HG02623 (cell line): ENCODE results near the gene RBCK1.
A peak's percentile ranks its signal among the peaks of the same experiment; 100 is the strongest.
"Not testable (repeated sequence)": the region's sequence is repeated elsewhere in the genome, so short reads cannot be mapped to it uniquely, and the experiment has no call there.

Experiments
- ATAC-seq: cut with Tn5 transposase; IDR thresholded peaks from one replicate; pipeline ENCODE4 v1.9.1; 2021; ENCODE audit warnings: moderate library complexity; ENCODE audit not compliant: unreplicated experiment

Gene RBCK1

DNA sequence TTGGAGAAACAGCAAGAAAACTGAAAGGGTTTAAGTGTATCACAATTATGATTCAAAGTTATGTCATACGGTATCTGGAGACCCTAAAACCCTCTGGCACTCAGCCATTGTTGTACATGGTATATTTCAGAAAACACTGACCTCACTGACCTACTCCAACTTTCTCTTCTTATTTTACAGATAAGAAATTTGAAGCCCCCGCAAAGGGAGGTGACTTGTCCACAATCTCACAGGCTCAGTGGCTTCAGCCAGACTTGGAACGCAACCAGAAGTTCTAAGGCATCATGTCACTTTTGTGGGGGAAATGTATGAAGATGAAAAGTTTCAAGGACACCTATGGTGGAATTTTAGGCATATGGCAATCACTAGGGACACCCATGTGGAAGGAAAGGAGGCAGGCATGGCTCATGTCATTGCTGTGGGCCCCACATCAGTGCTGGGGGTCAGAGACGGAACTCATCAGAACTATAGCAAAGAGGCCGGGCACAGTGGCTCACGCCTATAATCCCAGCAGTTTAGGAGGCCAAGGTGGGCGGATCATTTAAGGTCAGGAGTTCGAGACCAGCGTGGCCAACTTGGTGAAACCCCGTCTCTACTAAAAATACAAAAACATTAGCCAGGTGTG, 32.7 kb upstream of the RBCK1 start:
- ATAC-seq: no peak

DNA sequence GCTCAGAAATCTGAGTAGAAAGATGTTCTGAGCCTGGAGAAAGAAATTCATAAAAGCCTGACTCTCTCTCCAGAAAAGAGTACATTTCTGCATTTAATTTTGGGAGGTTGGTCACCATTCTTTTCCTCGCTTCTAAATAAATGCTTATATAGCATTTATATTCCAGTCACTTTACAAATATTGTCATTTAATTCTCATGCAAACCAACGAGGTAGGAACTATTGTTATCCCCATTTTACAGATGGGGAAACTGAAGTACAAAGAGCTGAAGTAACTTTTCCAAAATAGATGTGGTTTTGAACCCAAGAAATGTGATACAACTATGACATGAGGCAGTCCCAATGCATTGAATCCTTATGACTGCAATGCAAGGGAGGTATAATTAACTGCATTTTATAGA, 32.0 kb upstream of the RBCK1 start:
- ATAC-seq: no peak

DNA sequence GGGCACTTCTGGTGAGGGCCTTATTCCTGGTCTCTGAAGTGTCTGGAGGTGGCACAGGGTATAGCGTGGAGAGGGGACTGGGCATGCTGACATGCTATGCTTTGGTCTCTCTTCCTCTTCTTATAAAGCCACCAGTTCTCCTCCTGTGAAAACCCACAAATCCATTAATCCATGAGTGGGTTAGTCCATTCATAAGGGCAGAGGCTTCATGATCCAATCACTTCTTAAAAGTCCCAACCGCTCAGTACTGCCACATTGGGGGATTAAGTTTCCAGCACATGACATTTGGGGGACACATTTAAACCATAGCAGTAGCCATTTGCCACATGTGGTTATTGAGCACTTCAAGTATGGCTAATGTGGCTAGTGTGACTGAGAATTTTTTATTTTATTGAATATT, 31.3 kb upstream of the RBCK1 start:
- ATAC-seq: no peak

DNA sequence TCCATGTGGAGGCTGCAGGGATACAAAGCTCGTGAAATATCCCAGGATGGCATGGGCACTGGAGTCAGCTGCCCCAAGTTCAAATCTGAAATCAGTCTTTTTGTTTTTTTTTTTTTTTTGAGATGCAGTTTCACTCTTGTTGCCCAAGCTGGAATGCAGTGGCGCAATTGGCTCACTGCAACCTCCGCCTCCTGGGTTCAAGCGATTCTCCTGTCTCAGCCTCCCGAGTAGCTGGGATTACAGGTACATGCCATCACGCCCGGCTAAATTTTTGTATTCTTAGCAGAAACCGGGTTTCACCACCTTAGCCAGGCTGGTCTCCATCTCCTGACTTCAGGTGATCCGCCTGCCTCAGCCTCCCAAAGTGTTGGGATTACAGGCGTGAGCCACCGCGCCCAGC, 30.5 kb upstream of the RBCK1 start:
- not testable (repeated sequence) for ATAC-seq

DNA sequence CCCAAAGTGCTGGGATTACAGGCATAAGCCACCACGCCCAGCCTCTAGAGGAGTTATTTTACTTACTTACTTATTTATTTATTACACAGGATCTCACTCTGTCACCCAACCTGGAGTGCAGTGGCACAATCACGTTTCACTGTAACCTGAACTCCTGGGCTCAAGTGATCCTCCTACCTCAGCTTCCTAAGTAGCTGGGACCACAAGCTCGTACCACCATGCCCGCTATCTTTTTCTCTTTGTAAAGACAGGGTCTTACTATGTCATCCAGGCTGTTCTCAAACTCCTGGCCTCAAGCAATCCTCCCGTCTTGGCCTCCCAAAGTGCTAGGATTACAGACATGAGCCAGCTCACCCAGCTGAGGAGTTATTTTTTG, 29.1 kb upstream of the RBCK1 start:
- no peak for ATAC-seq

DNA sequence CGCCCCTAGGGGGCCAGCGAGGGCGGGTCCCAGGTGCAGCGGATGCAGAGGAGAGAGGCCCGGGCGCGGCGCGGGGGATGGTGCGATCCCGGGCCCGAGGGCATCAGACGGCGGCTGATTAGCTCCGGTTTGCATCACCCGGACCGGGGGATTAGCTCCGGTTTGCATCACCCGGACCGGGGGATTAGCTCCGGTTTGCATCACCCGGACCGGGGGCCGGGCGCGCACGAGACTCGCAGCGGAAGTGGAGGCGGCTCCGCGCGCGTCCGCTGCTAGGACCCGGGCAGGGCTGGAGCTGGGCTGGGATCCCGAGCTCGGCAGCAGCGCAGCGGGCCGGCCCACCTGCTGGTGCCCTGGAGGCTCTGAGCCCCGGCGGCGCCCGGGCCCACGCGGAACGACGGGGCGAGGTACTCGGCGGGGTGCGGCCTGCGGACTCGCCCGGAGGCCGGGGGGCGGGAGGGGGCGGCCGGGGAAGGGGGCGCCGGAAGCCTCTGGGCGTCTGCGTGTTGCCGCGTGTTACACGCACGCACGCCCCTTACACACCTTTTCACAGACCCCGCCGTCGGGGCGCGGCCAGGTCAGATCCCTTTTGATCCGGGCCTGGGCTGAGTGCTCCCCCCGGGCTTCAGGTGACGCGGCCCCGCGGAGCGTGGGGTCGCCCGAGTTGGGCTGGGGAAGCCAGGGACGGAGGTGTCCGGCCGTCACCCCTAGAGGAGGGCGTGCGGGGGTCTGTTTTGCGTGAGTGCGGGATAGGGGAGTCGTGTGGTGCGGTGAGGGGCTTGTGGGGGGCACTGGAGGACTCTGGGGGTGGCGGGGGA, 27.1 kb upstream of the RBCK1 start:
- ATAC-seq: peak; percentile 58

DNA sequence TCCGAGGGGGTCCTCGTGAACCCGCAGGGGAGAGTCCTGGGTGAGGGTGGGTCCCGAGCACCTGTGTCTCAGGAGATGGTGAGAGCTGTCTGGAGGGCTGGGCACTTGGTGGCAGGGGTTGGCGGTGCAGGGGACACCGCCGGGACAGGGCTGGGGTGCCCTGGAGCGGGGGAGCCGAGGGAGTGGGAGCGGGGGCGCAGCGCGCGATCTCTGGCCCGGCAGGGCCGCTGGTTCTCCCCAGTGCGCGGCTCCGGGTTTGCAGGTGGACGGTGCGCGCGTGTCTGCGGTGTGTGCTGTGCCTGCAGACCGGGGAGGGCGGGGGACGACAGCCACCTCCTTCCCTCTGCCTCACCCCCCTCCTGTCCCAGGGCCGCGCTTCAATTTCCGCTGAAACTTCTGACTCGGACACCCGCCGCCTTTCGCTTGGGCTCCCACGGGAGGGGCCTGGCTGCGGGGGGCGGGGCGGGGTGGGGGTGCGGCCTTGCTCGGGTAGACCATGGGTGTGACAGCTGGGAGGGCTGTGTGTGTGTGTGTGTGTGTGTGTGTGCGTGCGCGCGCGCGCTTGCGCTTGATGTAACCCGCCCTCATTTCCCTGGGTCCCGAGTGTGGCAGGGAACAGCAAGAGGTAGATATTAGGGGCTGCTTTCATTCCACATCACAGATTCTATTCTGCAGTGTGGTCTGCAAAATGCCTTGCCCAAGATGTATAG, 26.4 kb upstream of the RBCK1 start:
- peak; percentile 56 for ATAC-seq

DNA sequence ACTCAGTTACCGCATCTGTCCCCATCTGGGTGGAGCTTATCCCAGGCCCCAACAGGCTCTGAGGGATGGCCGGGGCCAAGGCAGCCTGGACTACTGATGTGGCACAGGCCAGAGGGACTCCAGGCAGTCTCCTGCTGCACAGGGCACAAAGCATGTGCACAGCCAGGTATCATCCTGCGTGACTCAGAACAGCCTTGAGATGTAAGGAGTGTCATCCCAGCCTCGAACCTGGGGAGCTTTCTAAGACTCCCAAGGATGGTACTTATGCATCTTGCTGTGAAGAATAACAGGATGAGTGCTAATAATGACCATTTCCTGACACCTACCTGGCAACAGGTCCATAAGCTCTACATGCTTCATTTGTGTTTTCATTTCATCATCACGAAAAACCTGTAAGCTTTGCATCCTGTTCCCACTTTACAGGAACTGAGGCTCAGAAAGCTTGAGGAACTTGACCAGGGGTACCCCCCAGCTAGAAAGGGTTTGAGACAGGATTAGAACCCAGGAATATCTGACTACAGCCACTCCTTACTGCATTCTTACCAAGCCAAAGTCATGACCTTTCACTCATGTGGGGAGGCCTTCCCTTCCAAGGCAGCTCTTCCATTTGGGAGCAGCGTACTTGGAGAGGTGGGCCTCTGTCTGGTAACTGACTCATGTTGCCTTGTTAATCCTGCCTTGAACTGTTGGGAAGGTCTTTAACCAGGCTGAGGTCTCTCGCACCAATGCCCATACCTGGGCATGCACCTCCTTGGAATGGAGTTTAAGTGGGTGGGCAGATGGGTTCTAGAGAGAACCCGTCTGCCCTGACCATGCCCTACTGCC, 25.6 kb upstream of the RBCK1 start:
- no peak for ATAC-seq

DNA sequence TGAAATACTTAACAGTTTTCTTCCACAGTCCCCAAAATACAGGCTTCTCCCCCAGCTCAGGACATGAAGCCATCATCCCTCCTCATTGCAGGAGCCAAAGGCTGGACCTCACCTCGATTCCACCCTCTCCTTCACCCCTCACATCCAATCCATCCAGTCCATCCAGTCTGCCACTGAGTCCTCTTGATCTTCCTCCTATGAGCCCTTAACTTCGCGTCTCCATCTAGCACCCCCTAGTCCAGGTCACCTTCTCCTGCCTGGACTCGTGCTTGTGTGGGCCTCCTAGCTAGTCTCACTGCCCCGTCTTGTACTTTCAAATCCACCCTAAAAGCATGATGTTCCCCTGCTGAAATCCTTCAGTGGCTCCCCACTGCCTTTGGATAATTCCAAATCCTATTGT, 24.2 kb upstream of the RBCK1 start:
- ATAC-seq: no peak

DNA sequence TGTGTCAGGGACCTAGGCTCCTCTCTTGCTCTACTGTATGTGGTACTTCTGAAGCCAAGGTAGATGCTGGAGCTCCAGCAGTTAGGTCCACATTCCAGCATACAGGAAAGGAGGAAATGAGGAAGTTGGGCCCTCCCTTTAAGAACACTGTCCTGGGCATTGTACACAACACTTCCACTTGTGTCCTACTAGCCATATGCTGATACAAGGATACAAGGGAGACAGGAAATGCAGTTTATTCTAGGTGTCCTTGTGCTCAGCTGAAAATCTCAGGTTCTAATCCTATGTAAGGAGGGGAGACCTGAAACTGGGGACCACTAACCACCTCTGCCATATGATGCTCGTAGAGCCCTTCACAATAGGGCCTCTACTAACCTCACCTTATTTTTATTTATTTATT, 23.4 kb upstream of the RBCK1 start:
- ATAC-seq: no peak

DNA sequence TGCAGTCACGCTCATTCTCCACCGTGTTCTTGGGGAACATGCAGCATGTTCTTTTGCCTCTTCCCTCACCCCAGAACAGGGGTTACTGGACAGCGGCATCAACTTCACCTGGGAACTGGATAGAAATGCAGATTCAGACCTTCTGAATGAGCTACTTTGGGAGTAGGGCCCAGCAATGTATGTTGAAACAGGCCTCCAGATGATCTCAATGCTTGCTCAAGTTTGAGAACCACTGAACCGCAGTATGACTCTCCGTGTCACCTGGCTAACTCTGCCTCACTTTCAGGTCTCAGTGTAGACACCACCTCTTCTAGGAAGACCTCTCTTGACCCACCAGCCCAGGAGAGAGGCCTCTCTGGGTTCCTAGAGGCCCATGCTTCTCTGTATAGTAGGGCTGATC, 22.7 kb upstream of the RBCK1 start:
- ATAC-seq: no peak

DNA sequence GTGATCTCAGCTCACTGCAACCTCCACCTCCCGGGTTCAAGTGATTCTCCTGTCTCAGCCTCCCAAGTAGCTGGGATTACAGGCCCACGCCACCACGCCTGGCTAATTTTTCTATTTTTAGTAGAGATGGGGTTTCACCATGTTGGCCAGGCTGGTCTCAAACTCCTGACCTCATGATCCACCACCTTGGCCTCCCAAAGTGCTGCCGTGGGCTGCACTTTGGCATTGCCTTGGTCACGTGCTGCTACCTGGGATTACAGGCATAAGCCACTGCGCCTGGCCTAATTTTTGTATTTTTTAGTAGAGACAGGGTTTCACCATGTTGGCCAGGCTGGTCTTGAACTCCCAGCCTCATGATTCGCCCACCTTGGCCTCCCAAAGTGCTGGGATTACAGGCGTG, 21.5 kb upstream of the RBCK1 start:
- not testable (repeated sequence) for ATAC-seq

DNA sequence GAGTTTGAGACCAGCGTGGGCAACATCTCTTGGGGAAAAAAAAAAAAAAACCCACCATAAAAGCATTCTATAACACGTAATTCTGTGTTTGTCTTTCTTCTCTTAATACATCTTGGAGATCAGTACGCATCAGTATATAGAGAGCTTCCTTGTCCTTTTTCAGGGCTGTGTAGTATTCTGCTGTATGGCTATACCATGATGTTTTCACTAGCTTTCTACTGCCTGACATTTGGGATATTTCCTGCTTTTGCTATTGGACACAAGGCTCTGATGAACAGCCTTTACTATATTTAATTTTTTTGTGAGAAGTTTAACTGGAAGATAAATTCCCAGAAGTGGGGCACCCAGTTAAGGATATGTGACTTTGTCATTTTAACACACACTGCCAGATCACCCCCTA, 20.6 kb upstream of the RBCK1 start:
- ATAC-seq: no peak

DNA sequence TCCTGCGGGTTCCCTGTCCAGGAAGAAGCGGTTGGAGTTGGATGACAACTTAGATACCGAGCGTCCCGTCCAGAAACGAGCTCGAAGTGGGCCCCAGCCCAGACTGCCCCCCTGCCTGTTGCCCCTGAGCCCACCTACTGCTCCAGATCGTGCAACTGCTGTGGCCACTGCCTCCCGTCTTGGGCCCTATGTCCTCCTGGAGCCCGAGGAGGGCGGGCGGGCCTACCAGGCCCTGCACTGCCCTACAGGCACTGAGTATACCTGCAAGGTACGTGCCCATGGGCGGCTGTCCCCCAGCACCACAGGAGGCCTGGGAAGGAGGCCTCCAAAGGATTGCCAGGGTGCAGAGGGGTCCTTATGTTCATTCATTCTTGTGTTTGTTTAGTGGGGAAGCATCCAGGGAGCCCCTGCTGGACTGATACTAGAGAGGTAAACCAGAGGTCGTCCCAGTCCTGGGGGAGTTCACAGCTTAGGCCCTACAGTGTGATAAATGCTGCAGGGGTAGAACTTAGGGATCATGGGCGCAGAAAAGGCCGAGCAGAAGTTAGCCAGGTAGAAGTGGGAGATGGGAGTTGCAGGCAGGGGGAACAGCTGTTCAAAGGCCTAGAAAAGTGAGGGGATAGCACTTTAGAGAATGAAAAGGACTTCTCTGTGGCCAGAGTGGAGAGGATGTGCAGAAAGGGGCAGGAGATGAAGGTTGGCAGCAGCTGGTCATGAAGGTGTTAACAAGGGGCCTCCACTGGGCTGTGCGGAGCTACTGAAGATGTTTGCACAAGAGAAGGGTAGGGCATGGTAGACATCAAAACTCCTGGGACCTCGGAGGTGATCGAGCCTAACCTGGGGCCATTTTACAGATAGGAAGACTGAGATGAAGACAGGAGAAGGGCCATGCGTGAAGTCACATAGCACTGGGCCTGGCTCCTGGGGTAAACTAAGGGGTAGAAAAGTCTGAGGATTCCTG, 19.8 kb upstream of the RBCK1 start:
- no peak for ATAC-seq

DNA sequence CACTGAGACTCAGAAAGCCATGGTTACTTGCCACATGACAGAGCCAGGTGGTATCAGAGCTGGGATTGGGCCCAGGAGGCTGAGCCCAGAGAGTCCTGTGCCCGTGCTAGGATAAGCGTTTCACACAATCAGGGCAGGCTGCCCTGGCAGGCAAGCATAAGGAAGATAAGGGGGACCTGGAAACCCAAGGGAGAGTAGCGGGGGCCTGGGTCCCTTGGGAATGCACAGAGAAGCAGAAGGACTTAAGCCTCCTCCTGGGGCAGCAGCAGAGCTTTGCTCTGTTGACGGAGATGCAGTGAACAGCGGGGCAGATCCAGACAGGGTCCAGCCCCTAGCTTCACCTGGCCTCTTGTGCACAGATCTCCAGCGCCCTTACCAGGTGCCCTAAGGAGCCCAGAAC, 18.9 kb upstream of the RBCK1 start:
- no peak for ATAC-seq

DNA sequence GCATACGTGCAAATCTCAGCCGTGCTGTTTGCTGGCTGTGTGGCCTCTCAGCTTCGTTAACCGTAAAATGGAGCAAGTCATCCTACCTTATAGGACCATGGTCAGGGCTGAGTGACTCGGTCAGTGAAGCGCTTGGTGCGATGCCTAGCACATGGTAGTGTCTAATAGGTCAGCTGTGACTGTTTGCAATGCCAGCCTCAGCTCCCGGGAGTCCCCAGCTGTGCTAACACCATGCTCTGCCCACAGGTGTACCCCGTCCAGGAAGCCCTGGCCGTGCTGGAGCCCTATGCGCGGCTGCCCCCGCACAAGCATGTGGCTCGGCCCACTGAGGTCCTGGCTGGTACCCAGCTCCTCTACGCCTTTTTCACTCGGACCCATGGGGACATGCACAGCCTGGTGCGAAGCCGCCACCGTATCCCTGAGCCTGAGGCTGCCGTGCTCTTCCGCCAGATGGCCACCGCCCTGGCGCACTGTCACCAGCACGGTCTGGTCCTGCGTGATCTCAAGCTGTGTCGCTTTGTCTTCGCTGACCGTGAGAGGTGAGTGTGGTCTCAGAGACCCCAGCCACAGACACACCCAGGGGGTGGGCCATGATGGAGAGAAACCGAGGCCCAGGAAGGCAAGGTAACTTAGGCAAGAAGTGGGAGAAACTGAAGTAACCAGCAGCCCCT, 16.9 kb upstream of the RBCK1 start:
- no peak for ATAC-seq

DNA sequence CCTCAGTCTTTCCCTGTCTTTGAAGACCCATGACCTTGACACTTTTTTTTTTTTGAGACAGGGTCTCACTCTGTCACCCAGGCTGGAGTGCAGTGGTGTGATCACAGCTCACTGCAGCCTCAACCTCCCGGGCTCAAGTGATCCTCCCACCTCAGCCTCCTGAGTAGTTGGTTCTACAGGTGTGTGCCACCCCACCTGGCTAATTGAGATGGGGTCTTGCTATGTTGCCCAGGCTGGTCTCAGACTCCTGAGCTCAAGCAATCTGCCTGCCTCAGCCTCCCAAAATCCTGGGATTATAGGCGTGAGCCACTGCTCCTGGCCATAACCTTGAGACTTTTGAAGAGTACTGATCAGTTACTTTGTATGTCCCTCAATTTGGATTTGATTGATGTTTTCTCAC, 14.8 kb upstream of the RBCK1 start:
- not testable (repeated sequence) for ATAC-seq

DNA sequence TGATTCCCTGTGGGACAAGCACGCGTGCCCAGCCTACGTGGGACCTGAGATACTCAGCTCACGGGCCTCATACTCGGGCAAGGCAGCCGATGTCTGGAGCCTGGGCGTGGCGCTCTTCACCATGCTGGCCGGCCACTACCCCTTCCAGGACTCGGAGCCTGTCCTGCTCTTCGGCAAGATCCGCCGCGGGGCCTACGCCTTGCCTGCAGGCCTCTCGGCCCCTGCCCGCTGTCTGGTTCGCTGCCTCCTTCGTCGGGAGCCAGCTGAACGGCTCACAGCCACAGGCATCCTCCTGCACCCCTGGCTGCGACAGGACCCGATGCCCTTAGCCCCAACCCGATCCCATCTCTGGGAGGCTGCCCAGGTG, 11.9 kb upstream of the RBCK1 start:
- no peak for ATAC-seq

DNA sequence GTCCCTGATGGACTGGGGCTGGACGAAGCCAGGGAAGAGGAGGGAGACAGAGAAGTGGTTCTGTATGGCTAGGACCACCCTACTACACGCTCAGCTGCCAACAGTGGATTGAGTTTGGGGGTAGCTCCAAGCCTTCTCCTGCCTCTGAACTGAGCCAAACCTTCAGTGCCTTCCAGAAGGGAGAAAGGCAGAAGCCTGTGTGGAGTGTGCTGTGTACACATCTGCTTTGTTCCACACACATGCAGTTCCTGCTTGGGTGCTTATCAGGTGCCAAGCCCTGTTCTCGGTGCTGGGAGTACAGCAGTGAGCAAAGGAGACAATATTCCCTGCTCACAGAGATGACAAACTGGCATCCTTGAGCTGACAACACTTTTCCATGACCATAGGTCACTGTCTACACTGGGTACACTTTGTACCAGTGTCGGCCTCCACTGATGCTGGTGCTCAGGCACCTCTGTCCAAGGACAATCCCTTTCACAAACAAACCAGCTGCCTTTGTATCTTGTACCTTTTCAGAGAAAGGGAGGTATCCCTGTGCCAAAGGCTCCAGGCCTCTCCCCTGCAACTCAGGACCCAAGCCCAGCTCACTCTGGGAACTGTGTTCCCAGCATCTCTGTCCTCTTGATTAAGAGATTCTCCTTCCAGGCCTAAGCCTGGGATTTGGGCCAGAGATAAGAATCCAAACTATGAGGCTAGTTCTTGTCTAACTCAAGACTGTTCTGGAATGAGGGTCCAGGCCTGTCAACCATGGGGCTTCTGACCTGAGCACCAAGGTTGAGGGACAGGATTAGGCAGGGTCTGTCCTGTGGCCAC, 11.3 kb upstream of the RBCK1 start:
- no peak for ATAC-seq
